K562 (cell line): ENCODE data around the gene IGF2R. TPM values are rescaled to one million over a fixed set of nuclear protein-coding genes. Genes with fewer than 3 reads are reported as not detected.

ENCODE experiments used
- ATAC-seq: fragments of 200-7000 bp; cut with Tn5 transposase; 3 replicates; pipeline ENCODE4 v1.9.1; 2020; ENCODE audit warnings: moderate library complexity
- BruUV-seq: library from RNA; stranded (reverse); fragments of 400-500 nt; replicated peaks from 2 replicates; lab custom pipeline; 2021; lab: Mats Ljungman, UMichigan
- CTCF ChIA-PET: fragments of 300-600 bp; formaldehyde crosslinking; extraction: SDS; loops from one replicate; lab custom pipeline; 2021; ENCODE audit warnings: low intra/inter-chr PET ratio; lab: Yijun Ruan, JAX
- POLR2A ChIA-PET: fragments of 300-600, 350-650 bp; sonication (Branson Sonifier 250); formaldehyde crosslinking; extraction: SDS; loops from one replicate; lab custom pipeline; 2021; ENCODE audit warnings: antibody characterized with exemption, inconsistent platforms; lab: Yijun Ruan, JAX
- DNase-seq, 4 experiments: peaks; one replicate each; pipeline versions ENCODE4 v3.0.0 to v3.0.0-alpha.2; 2011 to 2018; ENCODE audit warnings: low spot score in 3 of 4, mixed read lengths in 3 of 4; ENCODE audit errors: extremely low read depth in 1 of 4
- FAIRE-seq: peaks from 2 replicates; lab custom pipeline; 2011; peaks lifted over from hg19 to GRCh38; lab: Jason Lieb, UNC
- H2AFZ ChIP-seq: 2 replicates; pipeline ENCODE4 v1.6.0; 2011; ENCODE audit warnings: low read depth, low read length, control low read depth, inconsistent platforms
- H3K27ac ChIP-seq: fragments of 200-600 bp; 3 replicates; pipeline ENCODE4 v1.8.0; 2011; ENCODE audit warnings: low read depth, mild to moderate bottlenecking, control low read depth, inconsistent platforms, low read length, moderate library complexity, mixed read lengths; ENCODE audit errors: extremely low read depth
- H3K27me3 ChIP-seq, 2 experiments: fragments of 300-600 bp in 1 of 2; 2 replicates in 1 of 2; 3 replicates in 1 of 2; pipeline versions ENCODE4 v1.6.0 to v1.8.0; 2011; ENCODE audit warnings: inconsistent platforms in 2 of 2, low read length in 2 of 2, mild to moderate bottlenecking in 1 of 2, mixed read lengths in 1 of 2, moderate library complexity in 1 of 2; ENCODE audit not compliant: control insufficient read depth in 2 of 2, insufficient read depth in 2 of 2
- H3K36me3 ChIP-seq: fragments of 300-600 bp; 3 replicates; pipeline ENCODE4 v1.8.0; 2011; ENCODE audit warnings: mild to moderate bottlenecking, low read length, inconsistent platforms; ENCODE audit not compliant: control insufficient read depth, insufficient read depth
- H3K4me1 ChIP-seq, 2 experiments: fragments of 200-600 bp in 1 of 2; replicated peaks in 1 of 2; 2 replicates in 1 of 2; 3 replicates in 1 of 2; pipeline versions ENCODE4 v1.5.1 to v1.8.0; 2011; ENCODE audit warnings: inconsistent platforms in 2 of 2, low read length in 2 of 2, mild to moderate bottlenecking in 1 of 2, mixed read lengths in 1 of 2, moderate library complexity in 1 of 2; ENCODE audit not compliant: control insufficient read depth in 2 of 2, insufficient read depth in 2 of 2
- H3K4me2 ChIP-seq: 2 replicates; pipeline ENCODE4 v1.6.1; 2011; ENCODE audit warnings: low read length, control low read depth, inconsistent platforms, mixed read lengths; ENCODE audit not compliant: insufficient read depth
- H3K4me3 ChIP-seq: fragments of 200-600 bp; sonication (generic), shearing (Covaris generic); 2 replicates; pipeline ENCODE4 v1.5.1; 2016; ENCODE audit warnings: control low read depth, inconsistent platforms
- H3K79me2 ChIP-seq: fragments of 200-600 bp; 3 replicates; pipeline ENCODE4 v1.8.0; 2011; ENCODE audit warnings: low read length, inconsistent platforms; ENCODE audit not compliant: control insufficient read depth, insufficient read depth
- H3K9ac ChIP-seq, 2 experiments: 2 replicates each; pipeline versions ENCODE4 v1.6.0 to v1.6.1; 2011; ENCODE audit warnings: low read depth in 2 of 2, low read length in 2 of 2, control low read depth in 1 of 2, inconsistent platforms in 1 of 2, mild to moderate bottlenecking in 1 of 2, mixed read lengths in 1 of 2; ENCODE audit not compliant: insufficient read depth in 1 of 2
- H3K9me1 ChIP-seq: one replicate; pipeline ENCODE4 v1.6.0; 2011; ENCODE audit warnings: inconsistent platforms, mild to moderate bottlenecking, low read length, moderate library complexity; ENCODE audit not compliant: control insufficient read depth, insufficient read depth
- H3K9me3 ChIP-seq: replicated peaks from 2 replicates; pipeline ENCODE4 v1.5.1; 2011; ENCODE audit warnings: low read depth, low read length, inconsistent platforms; ENCODE audit not compliant: control insufficient read depth, insufficient read depth
- H4K20me1 ChIP-seq: replicated peaks from 2 replicates; pipeline ENCODE4 v1.6.1; 2011; ENCODE audit warnings: low read length, inconsistent platforms, mixed read lengths; ENCODE audit not compliant: control insufficient read depth, insufficient read depth
- FOXA1 ChIP-seq: fragments of 450-650 bp; IDR thresholded peaks from 2 replicates; pipeline ENCODE4 v1.6.1; 2016; ENCODE audit warnings: mild to moderate bottlenecking, borderline replicate concordance
- GABPA ChIP-seq: fragments of 200-800 bp; sonication (Bioruptor generic); conservative IDR thresholded peaks from 2 replicates; pipeline ENCODE4 v1.6.1; 2016; ENCODE audit warnings: low read depth, missing genetic modification characterization, missing compliant biosample characterization
- KAT7 ChIP-seq: sonication (generic); formaldehyde crosslinking; IDR thresholded peaks from 2 replicates; pipeline ENCODE4 v1.8.0; 2022; ENCODE audit warnings: missing genetic modification reagents, mild to moderate bottlenecking, borderline replicate concordance
- MIER1 ChIP-seq: fragments of 450-650 bp; IDR thresholded peaks from 2 replicates; pipeline ENCODE4 v1.6.1; 2016; ENCODE audit warnings: antibody characterized with exemption, mild to moderate bottlenecking, low read depth
- NCOA1 ChIP-seq: fragments of 450-650 bp; IDR thresholded peaks from 2 replicates; pipeline ENCODE4 v1.6.1; 2016; ENCODE audit warnings: low read depth
- PML ChIP-seq: IDR thresholded peaks from 2 replicates; pipeline ENCODE4 v1.6.1; 2012; ENCODE audit warnings: low read length, inconsistent platforms
- SAFB2 ChIP-seq: fragments of 200-400 bp; formaldehyde crosslinking; IDR thresholded peaks from 2 replicates; pipeline ENCODE4 v1.6.1; 2018; ENCODE audit warnings: borderline replicate concordance, low read length, low read depth, moderate library complexity; ENCODE audit not compliant: severe bottlenecking
- SMARCE1 ChIP-seq: fragments of 450-650 bp; IDR thresholded peaks from 2 replicates; pipeline ENCODE4 v1.7.1; 2016; ENCODE audit warnings: mild to moderate bottlenecking
- STAG1 ChIP-seq: sonication (generic); formaldehyde crosslinking; IDR thresholded peaks from 2 replicates; pipeline ENCODE4 v1.5.0; 2020; ENCODE audit warnings: missing genetic modification reagents, borderline replicate concordance
- TEAD2 ChIP-seq: fragments of 450-650 bp; IDR thresholded peaks from 2 replicates; pipeline ENCODE4 v1.6.1; 2016; ENCODE audit warnings: missing genetic modification characterization, control low read depth, missing compliant biosample characterization
- ZNF696 ChIP-seq: fragments of 250-450 bp; sonication (Bioruptor Pico); conservative IDR thresholded peaks from 2 replicates; pipeline ENCODE4 v1.4.0; 2020; ENCODE audit warnings: mild to moderate bottlenecking, moderate library complexity
- WGBS: fragments of 100-300 bp; shearing (Covaris generic); methylation state at CpG from one replicate; pipeline ENCODE4 v1.1.6; 2016; ENCODE audit warnings: low coverage, mixed read lengths; ENCODE audit not compliant: insufficient coverage; ENCODE audit errors: missing lambda C conversion rate; 5-methylcytosine and 5-hydroxymethylcytosine counted together
- in situ Hi-C: fragments of 300-500 bp; cut with MboI; formaldehyde crosslinking; loops from 4 replicates; pipeline ENCODE4 v1.15.0; 2018; ENCODE audit warnings: inconsistent platforms, mixed read lengths
- intact Hi-C: fragments of 100-400 bp; cut with micrococcal nuclease; formaldehyde crosslinking; loops from 2 replicates; pipeline ENCODE4 v1.14.2; 2022
- polyA plus RNA-seq, 8 experiments: library from polyadenylated mRNA; depleted of rRNA in 4 of 8; stranded (reverse) in 5 of 8; unstranded in 3 of 8; fragments of >200 nt; fragmentation: Nextera tagmentation in 2 of 8; fragmentation: Illumina TruSeq in 1 of 8; extraction: Ambion mirVana in 2 of 8; extraction: Trizol in 1 of 8; gene quantifications; 2 replicates each; pipeline versions ENCODE4 v1.2.1 to v1.2.3, GENCODE V29; 2011 to 2014; ENCODE audit warnings: inconsistent platforms in 1 of 8, missing spikeins in 1 of 8
- total RNA-seq, 7 experiments: library from RNA; depleted of rRNA in 6 of 7; stranded (reverse); fragments of >200 nt in 6 of 7; fragmentation: Illumina TruSeq in 2 of 7; extraction: Trizol in 2 of 7; gene quantifications; 2 replicates each; pipeline versions ENCODE4 v1.2.1 to v1.2.3, GENCODE V29; 2011 to 2021; ENCODE audit warnings: low replicate concordance in 1 of 7
- TF ChIP-seq, protein P1 (sequence below): fragments of 450-650 bp; formaldehyde crosslinking; IDR thresholded peaks from 2 replicates; pipeline ENCODE4 v1.4.0; 2020; ENCODE audit warnings: mild to moderate bottlenecking
- TF ChIP-seq, protein P2 (sequence below): fragments of 250-450 bp; sonication (Bioruptor Pico); IDR thresholded peaks from 2 replicates; pipeline ENCODE4 v1.5.0; 2022; ENCODE audit warnings: mild to moderate bottlenecking
- TF ChIP-seq, protein P3 (sequence below): sonication (generic); formaldehyde crosslinking; IDR thresholded peaks from 2 replicates; pipeline ENCODE4 v1.8.0; 2022; ENCODE audit warnings: mild to moderate bottlenecking, missing genetic modification reagents
- TF ChIP-seq, protein P4 (sequence below): sonication (generic); formaldehyde crosslinking; IDR thresholded peaks from 2 replicates; pipeline ENCODE4 v1.8.1; 2023; ENCODE audit warnings: mild to moderate bottlenecking, missing genetic modification reagents
- TF ChIP-seq, protein P5 (sequence below): sonication (generic); formaldehyde crosslinking; IDR thresholded peaks from 2 replicates; pipeline ENCODE4 v1.5.0; 2020; ENCODE audit warnings: missing genetic modification reagents

Gene IGF2R
- total and polyA plus RNA-seq, 9 of the 15 experiments (the other 6 are each of a cell fraction or from before 2014, with no cell fraction given), result 3.5 to 92.3 (median 34.5) TPM

DNA sequence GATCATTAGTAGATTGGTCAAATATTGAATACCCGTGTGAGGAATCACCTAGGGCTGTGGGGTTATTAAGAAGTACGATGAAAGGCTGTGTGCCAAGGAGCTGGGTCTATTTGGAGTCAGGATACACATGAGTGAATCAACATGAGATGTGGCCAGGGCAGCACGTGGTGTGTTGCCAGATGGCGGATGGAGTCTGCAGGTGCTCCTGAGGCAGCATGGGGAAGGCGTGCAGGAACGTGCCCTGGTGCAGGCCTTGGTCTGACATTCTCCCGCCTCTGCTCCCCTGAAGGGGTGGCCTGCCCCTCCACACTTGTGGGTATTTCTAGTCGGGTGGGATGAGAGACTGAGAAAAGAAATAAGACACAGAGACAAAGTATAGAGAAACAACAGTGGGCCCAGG, 113.7 kb downstream of the IGF2R start:
- Histone ChIP-seq H3K9me3 (no peaks in the 10 kb centered on the region), H2AFZ (no peak overlapping the region), H3K36me3 (peaks cover 94% of the 10 kb centered on the region), H3K79me2 (no peaks in the 10 kb centered on the region), H3K4me1 (no peaks in the 10 kb centered on the region), H3K9ac (no peak overlapping the region), H3K27me3 (no peaks in the 10 kb centered on the region), H3K27ac (no peak overlapping the region), H3K4me3 (no peak overlapping the region), H3K4me2 (no peak overlapping the region), H4K20me1 (peaks cover 4% of the 10 kb centered on the region; the same call in 1 of the 2 replicates), H3K9me1 (no peaks in the 10 kb centered on the region)
- intact Hi-C loops (no loop called here), in situ Hi-C loops (no loop called here)
- CTCF ChIA-PET, result no interaction called here
- DNase-seq (no peak), ATAC-seq (no peak), FAIRE-seq (no peak)
- POLR2A ChIA-PET, result interaction anchor here (0.6 kb wide), 1 partner anchor 272 kb away, joined by 3 read pairs; no protein-coding TSS in a partner anchor
- no TSS peak for BruUV-seq
- WGBS, result 94% methylated on average over 8 of the region's 8 CpGs
- TF ChIP-seq, protein P1, sequence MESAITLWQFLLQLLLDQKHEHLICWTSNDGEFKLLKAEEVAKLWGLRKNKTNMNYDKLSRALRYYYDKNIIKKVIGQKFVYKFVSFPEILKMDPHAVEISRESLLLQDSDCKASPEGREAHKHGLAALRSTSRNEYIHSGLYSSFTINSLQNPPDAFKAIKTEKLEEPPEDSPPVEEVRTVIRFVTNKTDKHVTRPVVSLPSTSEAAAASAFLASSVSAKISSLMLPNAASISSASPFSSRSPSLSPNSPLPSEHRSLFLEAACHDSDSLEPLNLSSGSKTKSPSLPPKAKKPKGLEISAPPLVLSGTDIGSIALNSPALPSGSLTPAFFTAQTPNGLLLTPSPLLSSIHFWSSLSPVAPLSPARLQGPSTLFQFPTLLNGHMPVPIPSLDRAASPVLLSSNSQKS, result no peak
- TF ChIP-seq SAFB2, result no peak
- TF ChIP-seq ZNF696 (CRISPR knock-in tag), result no peak
- TF ChIP-seq, protein P2, sequence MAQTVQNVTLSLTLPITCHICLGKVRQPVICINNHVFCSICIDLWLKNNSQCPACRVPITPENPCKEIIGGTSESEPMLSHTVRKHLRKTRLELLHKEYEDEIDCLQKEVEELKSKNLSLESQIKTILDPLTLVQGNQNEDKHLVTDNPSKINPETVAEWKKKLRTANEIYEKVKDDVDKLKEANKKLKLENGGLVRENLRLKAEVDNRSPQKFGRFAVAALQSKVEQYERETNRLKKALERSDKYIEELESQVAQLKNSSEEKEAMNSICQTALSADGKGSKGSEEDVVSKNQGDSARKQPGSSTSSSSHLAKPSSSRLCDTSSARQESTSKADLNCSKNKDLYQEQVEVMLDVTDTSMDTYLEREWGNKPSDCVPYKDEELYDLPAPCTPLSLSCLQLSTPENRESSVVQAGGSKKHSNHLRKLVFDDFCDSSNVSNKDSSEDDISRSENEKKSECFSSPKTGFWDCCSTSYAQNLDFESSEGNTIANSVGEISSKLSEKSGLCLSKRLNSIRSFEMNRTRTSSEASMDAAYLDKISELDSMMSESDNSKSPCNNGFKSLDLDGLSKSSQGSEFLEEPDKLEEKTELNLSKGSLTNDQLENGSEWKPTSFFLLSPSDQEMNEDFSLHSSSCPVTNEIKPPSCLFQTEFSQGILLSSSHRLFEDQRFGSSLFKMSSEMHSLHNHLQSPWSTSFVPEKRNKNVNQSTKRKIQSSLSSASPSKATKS, result no peak
- TF ChIP-seq MIER1, result no peak
- no peak for TF ChIP-seq STAG1 (CRISPR knock-in tag)
- no peak for TF ChIP-seq GABPA (tag)
- TF ChIP-seq TEAD2, result no peak
- no peak for TF ChIP-seq FOXA1
- TF ChIP-seq, protein P3, sequence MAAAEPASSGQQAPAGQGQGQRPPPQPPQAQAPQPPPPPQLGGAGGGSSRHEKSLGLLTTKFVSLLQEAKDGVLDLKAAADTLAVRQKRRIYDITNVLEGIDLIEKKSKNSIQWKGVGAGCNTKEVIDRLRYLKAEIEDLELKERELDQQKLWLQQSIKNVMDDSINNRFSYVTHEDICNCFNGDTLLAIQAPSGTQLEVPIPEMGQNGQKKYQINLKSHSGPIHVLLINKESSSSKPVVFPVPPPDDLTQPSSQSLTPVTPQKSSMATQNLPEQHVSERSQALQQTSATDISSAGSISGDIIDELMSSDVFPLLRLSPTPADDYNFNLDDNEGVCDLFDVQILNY (CRISPR knock-in tag), result no peak
- TF ChIP-seq PML, result no peak
- TF ChIP-seq, protein P4, sequence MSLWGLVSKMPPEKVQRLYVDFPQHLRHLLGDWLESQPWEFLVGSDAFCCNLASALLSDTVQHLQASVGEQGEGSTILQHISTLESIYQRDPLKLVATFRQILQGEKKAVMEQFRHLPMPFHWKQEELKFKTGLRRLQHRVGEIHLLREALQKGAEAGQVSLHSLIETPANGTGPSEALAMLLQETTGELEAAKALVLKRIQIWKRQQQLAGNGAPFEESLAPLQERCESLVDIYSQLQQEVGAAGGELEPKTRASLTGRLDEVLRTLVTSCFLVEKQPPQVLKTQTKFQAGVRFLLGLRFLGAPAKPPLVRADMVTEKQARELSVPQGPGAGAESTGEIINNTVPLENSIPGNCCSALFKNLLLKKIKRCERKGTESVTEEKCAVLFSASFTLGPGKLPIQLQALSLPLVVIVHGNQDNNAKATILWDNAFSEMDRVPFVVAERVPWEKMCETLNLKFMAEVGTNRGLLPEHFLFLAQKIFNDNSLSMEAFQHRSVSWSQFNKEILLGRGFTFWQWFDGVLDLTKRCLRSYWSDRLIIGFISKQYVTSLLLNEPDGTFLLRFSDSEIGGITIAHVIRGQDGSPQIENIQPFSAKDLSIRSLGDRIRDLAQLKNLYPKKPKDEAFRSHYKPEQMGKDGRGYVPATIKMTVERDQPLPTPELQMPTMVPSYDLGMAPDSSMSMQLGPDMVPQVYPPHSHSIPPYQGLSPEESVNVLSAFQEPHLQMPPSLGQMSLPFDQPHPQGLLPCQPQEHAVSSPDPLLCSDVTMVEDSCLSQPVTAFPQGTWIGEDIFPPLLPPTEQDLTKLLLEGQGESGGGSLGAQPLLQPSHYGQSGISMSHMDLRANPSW, result no peak
- TF ChIP-seq KAT7 (CRISPR knock-in tag), result no peak
- no peak for TF ChIP-seq SMARCE1
- TF ChIP-seq NCOA1, result no peak
- TF ChIP-seq, protein P5, sequence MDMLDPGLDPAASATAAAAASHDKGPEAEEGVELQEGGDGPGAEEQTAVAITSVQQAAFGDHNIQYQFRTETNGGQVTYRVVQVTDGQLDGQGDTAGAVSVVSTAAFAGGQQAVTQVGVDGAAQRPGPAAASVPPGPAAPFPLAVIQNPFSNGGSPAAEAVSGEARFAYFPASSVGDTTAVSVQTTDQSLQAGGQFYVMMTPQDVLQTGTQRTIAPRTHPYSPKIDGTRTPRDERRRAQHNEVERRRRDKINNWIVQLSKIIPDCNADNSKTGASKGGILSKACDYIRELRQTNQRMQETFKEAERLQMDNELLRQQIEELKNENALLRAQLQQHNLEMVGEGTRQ (CRISPR knock-in tag), result no peak
